Neural cell (in vitro differentiated cells): ENCODE results near the gene RBMX. TPM values are rescaled to one million over a fixed set of nuclear protein-coding genes. Genes with fewer than 3 reads are reported as not detected.

ENCODE experiments used
- H2AFZ ChIP-seq: fragments of 200-600, 300-800 bp; sonication (generic), shearing (Covaris generic); 2 replicates; pipeline ENCODE4 v1.6.0; 2014; ENCODE audit warnings: low read depth, mild to moderate bottlenecking, antibody characterized with exemption, low read length, moderate library complexity
- H3F3A ChIP-seq: fragments of 200-600 bp; shearing (Covaris generic); 2 replicates; pipeline ENCODE4 v1.6.1; 2016; ENCODE audit warnings: mild to moderate bottlenecking, moderate library complexity, mixed read lengths, antibody characterized with exemption, low read length; ENCODE audit not compliant: insufficient read depth, poor library complexity, severe bottlenecking
- H3K27ac ChIP-seq: fragments of 200-600, 300-800 bp; sonication (generic), shearing (Covaris generic); 2 replicates; pipeline ENCODE4 v1.5.1; 2014; ENCODE audit warnings: mild to moderate bottlenecking, low read length, moderate library complexity
- H3K27me3 ChIP-seq: fragments of 300-800, 200-600 bp; sonication (generic), shearing (Covaris generic); 2 replicates; pipeline ENCODE4 v1.6.0; 2014; ENCODE audit warnings: mild to moderate bottlenecking, low read depth, low read length, moderate library complexity; ENCODE audit not compliant: insufficient read depth
- H3K36me3 ChIP-seq: fragments of 300-800, 200-600 bp; sonication (generic), shearing (Covaris generic); 2 replicates; pipeline ENCODE4 v1.5.1; 2014; ENCODE audit warnings: mild to moderate bottlenecking, antibody characterized with exemption, low read length, moderate library complexity; ENCODE audit not compliant: insufficient read depth
- H3K4me2 ChIP-seq: fragments of 300-800, 200-600 bp; sonication (generic), shearing (Covaris generic); 2 replicates; pipeline ENCODE4 v1.6.0; 2014; ENCODE audit warnings: mild to moderate bottlenecking, low read length
- H3K4me3 ChIP-seq: fragments of 300-800, 200-600 bp; sonication (generic), shearing (Covaris generic); 2 replicates; pipeline ENCODE4 v1.5.1; 2014; ENCODE audit warnings: mild to moderate bottlenecking, low read length, moderate library complexity
- H3K79me2 ChIP-seq: fragments of 200-600 bp; shearing (Covaris generic); replicated peaks from 2 replicates; pipeline ENCODE4 v1.6.0; 2014; ENCODE audit warnings: mild to moderate bottlenecking, low read length, moderate library complexity; ENCODE audit not compliant: insufficient read depth
- H3K9ac ChIP-seq: fragments of 300-800, 200-600 bp; sonication (generic), shearing (Covaris generic); 2 replicates; pipeline ENCODE4 v1.6.1; 2016; ENCODE audit warnings: mild to moderate bottlenecking, low read length, mixed read lengths
- H3K9me2 ChIP-seq: fragments of 200-600 bp; shearing (Covaris generic); 2 replicates; pipeline ENCODE4 v1.6.1; 2016; ENCODE audit warnings: mild to moderate bottlenecking, low read length, mixed read lengths; ENCODE audit not compliant: insufficient read depth
- H3K9me3 ChIP-seq: fragments of 200-600, 300-800 bp; sonication (generic), shearing (Covaris generic); 2 replicates; pipeline ENCODE4 v1.6.1; 2016; ENCODE audit warnings: mild to moderate bottlenecking, mixed run types, low read length, moderate library complexity, mixed read lengths
- H4K20me1 ChIP-seq: fragments of 200-600 bp; shearing (Covaris generic); 2 replicates; pipeline ENCODE4 v1.6.1; 2016; ENCODE audit warnings: mild to moderate bottlenecking, mixed run types; ENCODE audit not compliant: insufficient read depth
- EP300 ChIP-seq: fragments of 450-650 bp; conservative IDR thresholded peaks from 2 replicates; pipeline ENCODE4 v1.6.1; 2014; ENCODE audit warnings: antibody characterized with exemption, mild to moderate bottlenecking, moderate library complexity; ENCODE audit not compliant: poor library complexity, severe bottlenecking
- EZH2 ChIP-seq: fragments of 200-600, 300-800 bp; shearing (Covaris generic), sonication (generic); IDR thresholded peaks from 2 replicates; pipeline ENCODE4 v1.6.1; 2014; ENCODE audit warnings: antibody characterized with exemption, low read length, borderline replicate concordance, mild to moderate bottlenecking; ENCODE audit not compliant: insufficient read depth, poor library complexity, severe bottlenecking
- MXI1 ChIP-seq: fragments of 450-650 bp; conservative IDR thresholded peaks from 2 replicates; pipeline ENCODE4 v1.6.1; 2014; ENCODE audit warnings: antibody characterized with exemption, mild to moderate bottlenecking; ENCODE audit not compliant: poor library complexity, severe bottlenecking
- POLR2AphosphoS5 ChIP-seq: IDR thresholded peaks from 2 replicates; pipeline ENCODE4 v1.6.1; 2012
- RAD21 ChIP-seq: fragments of 450-650 bp; conservative IDR thresholded peaks from 2 replicates; pipeline ENCODE4 v1.6.1; 2014; ENCODE audit warnings: antibody characterized with exemption, mild to moderate bottlenecking, moderate library complexity
- SMC3 ChIP-seq: fragments of 450-650 bp; conservative IDR thresholded peaks from 2 replicates; pipeline ENCODE4 v1.6.1; 2014; ENCODE audit warnings: antibody characterized with exemption, mild to moderate bottlenecking, moderate library complexity; ENCODE audit not compliant: poor library complexity
- TAF1 ChIP-seq: IDR thresholded peaks from 2 replicates; pipeline ENCODE4 v1.6.1; 2012; ENCODE audit warnings: low read depth
- polyA plus RNA-seq: library from polyadenylated mRNA; depleted of rRNA; stranded (reverse); fragments of >200 nt; gene quantifications from 2 replicates; pipeline ENCODE4 v1.2.3, GENCODE V29; 2014
- TF ChIP-seq, protein P1 (sequence below): IDR thresholded peaks from 2 replicates; pipeline ENCODE4 v1.6.1; 2012; ENCODE audit warnings: borderline replicate concordance
- TF ChIP-seq, protein P2 (sequence below): fragments of 450-650 bp; IDR thresholded peaks from 2 replicates; pipeline ENCODE4 v1.5.1; 2014; ENCODE audit warnings: antibody characterized with exemption, mild to moderate bottlenecking, moderate library complexity; ENCODE audit not compliant: poor library complexity, severe bottlenecking

The RBMX gene
- polyA plus RNA-seq, 1 donor from 2014 or later = 875 TPM

- TF ChIP-seq, protein P1, sequence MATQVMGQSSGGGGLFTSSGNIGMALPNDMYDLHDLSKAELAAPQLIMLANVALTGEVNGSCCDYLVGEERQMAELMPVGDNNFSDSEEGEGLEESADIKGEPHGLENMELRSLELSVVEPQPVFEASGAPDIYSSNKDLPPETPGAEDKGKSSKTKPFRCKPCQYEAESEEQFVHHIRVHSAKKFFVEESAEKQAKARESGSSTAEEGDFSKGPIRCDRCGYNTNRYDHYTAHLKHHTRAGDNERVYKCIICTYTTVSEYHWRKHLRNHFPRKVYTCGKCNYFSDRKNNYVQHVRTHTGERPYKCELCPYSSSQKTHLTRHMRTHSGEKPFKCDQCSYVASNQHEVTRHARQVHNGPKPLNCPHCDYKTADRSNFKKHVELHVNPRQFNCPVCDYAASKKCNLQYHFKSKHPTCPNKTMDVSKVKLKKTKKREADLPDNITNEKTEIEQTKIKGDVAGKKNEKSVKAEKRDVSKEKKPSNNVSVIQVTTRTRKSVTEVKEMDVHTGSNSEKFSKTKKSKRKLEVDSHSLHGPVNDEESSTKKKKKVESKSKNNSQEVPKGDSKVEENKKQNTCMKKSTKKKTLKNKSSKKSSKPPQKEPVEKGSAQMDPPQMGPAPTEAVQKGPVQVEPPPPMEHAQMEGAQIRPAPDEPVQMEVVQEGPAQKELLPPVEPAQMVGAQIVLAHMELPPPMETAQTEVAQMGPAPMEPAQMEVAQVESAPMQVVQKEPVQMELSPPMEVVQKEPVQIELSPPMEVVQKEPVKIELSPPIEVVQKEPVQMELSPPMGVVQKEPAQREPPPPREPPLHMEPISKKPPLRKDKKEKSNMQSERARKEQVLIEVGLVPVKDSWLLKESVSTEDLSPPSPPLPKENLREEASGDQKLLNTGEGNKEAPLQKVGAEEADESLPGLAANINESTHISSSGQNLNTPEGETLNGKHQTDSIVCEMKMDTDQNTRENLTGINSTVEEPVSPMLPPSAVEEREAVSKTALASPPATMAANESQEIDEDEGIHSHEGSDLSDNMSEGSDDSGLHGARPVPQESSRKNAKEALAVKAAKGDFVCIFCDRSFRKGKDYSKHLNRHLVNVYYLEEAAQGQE = no peak
Measured at GRCh38 chrX:136889269-136889668, 8.7 kb upstream of the RBMX start (continued).

DNA sequence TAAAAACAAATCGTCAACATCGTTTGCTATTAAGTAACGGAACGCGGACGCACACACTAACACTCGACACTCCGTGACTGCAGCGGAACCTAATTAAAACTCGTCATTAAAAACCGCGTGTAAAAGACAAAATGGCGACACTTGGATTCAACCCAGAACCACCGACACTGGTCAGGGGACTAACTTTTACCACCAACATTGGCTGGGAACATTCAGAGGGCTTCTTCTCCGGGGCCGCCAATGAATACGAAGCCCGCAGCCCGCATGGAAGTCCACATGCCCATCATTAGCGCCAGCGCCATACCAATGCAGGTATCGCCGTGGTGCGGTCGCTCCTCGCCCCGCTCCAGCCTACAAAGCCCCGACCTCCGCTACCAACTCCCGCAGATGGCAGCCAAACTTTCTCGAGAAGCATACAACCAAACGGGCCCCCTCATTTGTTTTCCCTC lies 498 bp downstream of the RBMX start:
- H4K20me1 ChIP-seq = no peaks in the 10 kb centered on the region
- H3K27me3 ChIP-seq = no peaks in the 10 kb centered on the region
- H3F3A ChIP-seq = no peaks in the 10 kb centered on the region
- peaks cover 32% of the 10 kb centered on the region for H3K79me2 ChIP-seq
- no peaks in the 10 kb centered on the region for H3K9me3 ChIP-seq
- no peaks in the 10 kb centered on the region for H3K36me3 ChIP-seq
- TF ChIP-seq MXI1 (peak; percentile 70), RAD21 (no peak)
- H3K9ac ChIP-seq = peak overlapping the region; percentile 95
- peak overlapping the region; percentile 91 for H3K27ac ChIP-seq
- H3K9me2 ChIP-seq = no peaks in the 10 kb centered on the region
- peak overlapping the region; percentile 82 for H3K4me3 ChIP-seq
- H2AFZ ChIP-seq = peak overlapping the region; percentile 65
- H3K4me2 ChIP-seq = no peak overlapping the region

DNA sequence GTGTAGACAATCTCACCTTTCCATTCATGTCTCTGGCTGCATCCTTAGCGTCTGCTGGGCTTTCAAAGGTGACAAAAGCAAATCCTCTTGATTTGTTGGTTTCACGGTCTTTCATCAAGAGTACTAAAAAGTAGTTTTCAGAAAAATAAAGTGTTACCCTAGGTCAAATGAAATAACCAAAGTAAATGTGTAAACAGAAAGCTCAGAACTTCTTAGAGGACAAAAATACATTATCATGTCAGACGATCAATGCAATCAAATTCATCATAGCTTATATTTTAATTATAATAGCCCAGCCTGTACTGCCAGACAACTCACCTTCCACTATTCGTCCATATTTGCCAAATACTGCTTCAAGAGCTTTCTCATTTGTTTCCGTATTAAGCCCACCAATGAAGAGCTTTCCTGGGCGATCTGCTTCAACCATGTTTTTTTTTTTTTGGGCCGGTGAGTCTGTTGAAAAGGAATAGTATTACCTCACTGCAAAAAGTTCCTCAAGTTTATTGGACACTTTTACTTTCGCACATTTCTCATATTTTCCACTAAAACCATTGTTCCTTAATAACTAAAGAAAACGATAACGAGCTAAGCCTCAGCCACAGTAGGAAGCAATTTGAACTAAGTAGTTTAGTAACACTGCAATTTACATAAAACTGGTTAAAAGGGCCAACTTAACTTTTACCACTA lies 1.4 kb downstream of the RBMX start:
- TF ChIP-seq SMC3 = no peak
- TF ChIP-seq, protein P1 = no peak
- TF ChIP-seq, protein P2, sequence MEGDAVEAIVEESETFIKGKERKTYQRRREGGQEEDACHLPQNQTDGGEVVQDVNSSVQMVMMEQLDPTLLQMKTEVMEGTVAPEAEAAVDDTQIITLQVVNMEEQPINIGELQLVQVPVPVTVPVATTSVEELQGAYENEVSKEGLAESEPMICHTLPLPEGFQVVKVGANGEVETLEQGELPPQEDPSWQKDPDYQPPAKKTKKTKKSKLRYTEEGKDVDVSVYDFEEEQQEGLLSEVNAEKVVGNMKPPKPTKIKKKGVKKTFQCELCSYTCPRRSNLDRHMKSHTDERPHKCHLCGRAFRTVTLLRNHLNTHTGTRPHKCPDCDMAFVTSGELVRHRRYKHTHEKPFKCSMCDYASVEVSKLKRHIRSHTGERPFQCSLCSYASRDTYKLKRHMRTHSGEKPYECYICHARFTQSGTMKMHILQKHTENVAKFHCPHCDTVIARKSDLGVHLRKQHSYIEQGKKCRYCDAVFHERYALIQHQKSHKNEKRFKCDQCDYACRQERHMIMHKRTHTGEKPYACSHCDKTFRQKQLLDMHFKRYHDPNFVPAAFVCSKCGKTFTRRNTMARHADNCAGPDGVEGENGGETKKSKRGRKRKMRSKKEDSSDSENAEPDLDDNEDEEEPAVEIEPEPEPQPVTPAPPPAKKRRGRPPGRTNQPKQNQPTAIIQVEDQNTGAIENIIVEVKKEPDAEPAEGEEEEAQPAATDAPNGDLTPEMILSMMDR = no peak
- TF ChIP-seq TAF1 = no peak
- no peak for TF ChIP-seq POLR2AphosphoS5
- no peak for TF ChIP-seq MXI1
- TF ChIP-seq EP300 = no peak
- no peak for TF ChIP-seq RAD21
- TF ChIP-seq EZH2 = no peak
- H3K9me3 ChIP-seq = no peaks in the 10 kb centered on the region
- H3K9ac ChIP-seq = peak overlapping the region; percentile 95
- no peak overlapping the region for H2AFZ ChIP-seq
- H4K20me1 ChIP-seq = no peaks in the 10 kb centered on the region
- H3K4me3 ChIP-seq = peak overlapping the region; percentile 82
- no peaks in the 10 kb centered on the region for H3K36me3 ChIP-seq
- H3K79me2 ChIP-seq = peaks cover 32% of the 10 kb centered on the region
- no peaks in the 10 kb centered on the region for H3K9me2 ChIP-seq
- H3K27ac ChIP-seq = peak overlapping the region; percentile 91
- no peaks in the 10 kb centered on the region for H3F3A ChIP-seq
- H3K4me2 ChIP-seq = peak overlapping the region; percentile 25
- H3K27me3 ChIP-seq = no peaks in the 10 kb centered on the region
